Hematopoietic multipotent progenitor cell treated with erythropoietin and hydrocortisone succinate and interleukin-3 and kit ligand, for 6 days (in vitro differentiated cells): ENCODE results near the gene PLRG1.
"Not testable (repeated sequence)": the region's sequence is repeated elsewhere in the genome, so short reads cannot be mapped to it uniquely, and the experiment has no call there.

Experiments used
- DNase-seq: peaks from one replicate; pipeline ENCODE4 v3.0.0-alpha.2; 2015

Gene PLRG1

GRCh38 chr4:154549894-154550790 lies at the start of gene PLRG1:
PLRG1 (minus strand) TSS chr4:154550400; CDS start chr4:154550308, 92 bp downstream.
- peak; percentile 99 for DNase-seq

- no peak for DNase-seq
Measured at GRCh38 chr4:154597798-154598774, 47.9 kb upstream of the PLRG1 start.

- DNase-seq, result not testable (repeated sequence)
Measured at GRCh38 chr4:154597281-154597680, 47.1 kb upstream of the PLRG1 start.

GRCh38 chr4:154595807-154596206 lies 45.6 kb upstream of the PLRG1 start:
- no peak for DNase-seq

GRCh38 chr4:154594343-154594742 lies 44.1 kb upstream of the PLRG1 start:
- DNase-seq, result not testable (repeated sequence)

GRCh38 chr4:154593868-154594267 lies 43.7 kb upstream of the PLRG1 start:
- no peak for DNase-seq

- no peak for DNase-seq
Measured at GRCh38 chr4:154591890-154592289, 41.7 kb upstream of the PLRG1 start.

GRCh38 chr4:154590329-154591006 lies 40.3 kb upstream of the PLRG1 start, which contains the start of gene FGA:
FGA (minus strand) TSS chr4:154590742; CDS start chr4:154590687, 55 bp downstream.
- DNase-seq, result no peak

GRCh38 chr4:154589296-154590197 lies 39.3 kb upstream of the PLRG1 start:
- no peak for DNase-seq

- no peak for DNase-seq
Measured at GRCh38 chr4:154588198-154588597, 38.0 kb upstream of the PLRG1 start.

- no peak for DNase-seq
Measured at GRCh38 chr4:154586296-154587033, 36.3 kb upstream of the PLRG1 start.

GRCh38 chr4:154585369-154586018 lies 35.3 kb upstream of the PLRG1 start:
- no peak for DNase-seq

GRCh38 chr4:154584259-154584658 lies 34.1 kb upstream of the PLRG1 start:
- no peak for DNase-seq

GRCh38 chr4:154583677-154584076 lies 33.5 kb upstream of the PLRG1 start:
- DNase-seq, result no peak

GRCh38 chr4:154583230-154583629 lies 33.0 kb upstream of the PLRG1 start:
- DNase-seq, result no peak

GRCh38 chr4:154582723-154583122 lies 32.5 kb upstream of the PLRG1 start:
- no peak for DNase-seq

GRCh38 chr4:154579927-154580326 lies 29.7 kb upstream of the PLRG1 start:
- DNase-seq, result no peak

- DNase-seq, result no peak
Measured at GRCh38 chr4:154578919-154579318, 28.7 kb upstream of the PLRG1 start.

- DNase-seq, result no peak
Measured at GRCh38 chr4:154577324-154577723, 27.1 kb upstream of the PLRG1 start.

GRCh38 chr4:154574311-154574710 lies 24.1 kb upstream of the PLRG1 start:
- DNase-seq, result no peak
